Neutrophil (primary cell): Measurements from ENCODE around the gene CPAMD8.
"Not testable (repeated sequence)": the region's sequence is repeated elsewhere in the genome, so short reads cannot be mapped to it uniquely, and the experiment has no call there.

ENCODE experiments used
- H3K27ac ChIP-seq: fragments of 200-600 bp; sonication (generic); 2 replicates; pipeline ENCODE4 v1.5.1; 2016; ENCODE audit warnings: mild to moderate bottlenecking, moderate library complexity
- H3K27me3 ChIP-seq: fragments of 200-600 bp; sonication (generic); 2 replicates; pipeline ENCODE4 v1.6.0; 2016; ENCODE audit warnings: mild to moderate bottlenecking
- H3K36me3 ChIP-seq: fragments of 200-600 bp; sonication (generic); 2 replicates; pipeline ENCODE4 v1.5.1; 2017
- H3K4me1 ChIP-seq, 2 experiments: fragments of 200-600 bp in 1 of 2; sonication (generic) in 1 of 2; 1 replicate in 1 of 2; 2 replicates in 1 of 2; pipeline versions ENCODE4 v1.5.1 to v1.6.1; 2013 to 2016; ENCODE audit warnings: low read depth in 1 of 2, low read length in 1 of 2, mild to moderate bottlenecking in 1 of 2, moderate library complexity in 1 of 2; ENCODE audit not compliant: control insufficient read depth in 1 of 2, insufficient read depth in 1 of 2
- H3K4me3 ChIP-seq, 2 experiments: fragments of 200-600 bp in 1 of 2; sonication (generic) in 1 of 2; 1 replicate in 1 of 2; 2 replicates in 1 of 2; pipeline ENCODE4 v1.5.1; 2013 to 2016; ENCODE audit warnings: low read depth in 1 of 2, low read length in 1 of 2, mild to moderate bottlenecking in 1 of 2, moderate library complexity in 1 of 2
- H3K9me3 ChIP-seq: fragments of 200-600 bp; sonication (generic); 2 replicates; pipeline ENCODE4 v1.5.1; 2016
- TF ChIP-seq, protein P1 (sequence below): fragments of 200-600 bp; sonication (generic); IDR thresholded peaks from 2 replicates; pipeline ENCODE4 v1.5.1; 2016; ENCODE audit warnings: antibody characterized with exemption

The CPAMD8 gene

DNA sequence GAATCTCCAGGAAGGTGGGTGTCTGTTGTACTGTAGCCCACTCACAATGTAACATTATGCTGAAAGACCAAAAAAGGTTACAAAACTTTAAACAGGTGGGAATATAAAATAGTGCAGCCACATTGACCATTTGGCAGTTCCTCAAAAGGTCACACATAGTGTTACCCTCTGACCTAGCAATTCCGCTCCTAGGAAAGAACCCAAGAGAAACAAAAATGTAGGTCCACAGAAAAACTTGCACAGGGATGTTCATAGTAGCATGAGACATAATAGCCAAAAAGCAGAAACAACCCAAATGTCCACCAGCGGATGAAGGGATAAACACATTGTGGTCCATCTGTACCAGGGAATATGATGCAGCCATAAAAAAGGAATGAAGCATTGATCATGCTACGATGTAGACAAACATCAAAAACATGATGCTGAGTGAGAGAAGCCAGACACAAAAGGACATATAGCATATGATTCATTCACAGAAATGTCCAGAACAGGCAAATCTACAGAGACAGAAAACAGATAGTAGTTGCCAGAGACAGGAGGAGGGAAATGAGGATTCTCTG lies 27.9 kb downstream of the CPAMD8 start:
- Histone ChIP-seq H3K36me3 (no peaks in the 10 kb centered on the region), H3K27ac (no peak overlapping the region), H3K4me1 (no peaks in the 10 kb centered on the region), H3K27me3 (peaks cover 4% of the 10 kb centered on the region), H3K4me3 (no peak overlapping the region), H3K9me3 (no peaks in the 10 kb centered on the region)
- TF ChIP-seq, protein P1, sequence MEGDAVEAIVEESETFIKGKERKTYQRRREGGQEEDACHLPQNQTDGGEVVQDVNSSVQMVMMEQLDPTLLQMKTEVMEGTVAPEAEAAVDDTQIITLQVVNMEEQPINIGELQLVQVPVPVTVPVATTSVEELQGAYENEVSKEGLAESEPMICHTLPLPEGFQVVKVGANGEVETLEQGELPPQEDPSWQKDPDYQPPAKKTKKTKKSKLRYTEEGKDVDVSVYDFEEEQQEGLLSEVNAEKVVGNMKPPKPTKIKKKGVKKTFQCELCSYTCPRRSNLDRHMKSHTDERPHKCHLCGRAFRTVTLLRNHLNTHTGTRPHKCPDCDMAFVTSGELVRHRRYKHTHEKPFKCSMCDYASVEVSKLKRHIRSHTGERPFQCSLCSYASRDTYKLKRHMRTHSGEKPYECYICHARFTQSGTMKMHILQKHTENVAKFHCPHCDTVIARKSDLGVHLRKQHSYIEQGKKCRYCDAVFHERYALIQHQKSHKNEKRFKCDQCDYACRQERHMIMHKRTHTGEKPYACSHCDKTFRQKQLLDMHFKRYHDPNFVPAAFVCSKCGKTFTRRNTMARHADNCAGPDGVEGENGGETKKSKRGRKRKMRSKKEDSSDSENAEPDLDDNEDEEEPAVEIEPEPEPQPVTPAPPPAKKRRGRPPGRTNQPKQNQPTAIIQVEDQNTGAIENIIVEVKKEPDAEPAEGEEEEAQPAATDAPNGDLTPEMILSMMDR = no peak

DNA sequence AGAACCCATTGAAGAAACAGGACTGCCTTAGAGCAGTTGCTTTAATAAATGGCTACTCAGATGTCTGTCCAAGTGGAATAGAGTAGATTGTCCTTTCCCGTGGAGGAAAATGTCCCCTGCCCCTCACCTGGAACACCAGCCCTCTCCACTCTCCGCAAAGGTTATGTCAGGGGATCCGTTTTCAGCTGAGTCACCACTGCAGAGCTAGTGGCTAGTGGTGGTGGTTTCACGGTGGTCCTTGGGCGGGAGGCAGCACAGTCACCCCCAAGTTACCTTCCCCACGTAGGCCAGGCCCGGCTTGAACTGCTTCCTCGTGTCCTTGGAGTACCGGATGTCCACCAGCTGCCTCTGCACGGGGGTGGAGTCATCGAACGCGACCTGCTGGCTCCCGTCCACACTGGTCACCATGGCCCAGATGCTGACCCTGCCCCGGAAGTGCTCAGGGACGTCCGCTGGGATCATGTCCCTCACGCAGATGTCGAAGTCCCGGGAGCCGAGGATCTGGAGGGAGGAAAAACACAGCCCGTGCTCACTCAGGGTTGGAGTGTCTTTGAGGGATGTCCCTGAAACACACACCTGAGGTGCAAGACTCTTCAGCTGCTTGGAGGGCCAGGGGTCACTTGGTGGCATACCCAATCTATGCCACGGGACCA lies 29.6 kb downstream of the CPAMD8 start:
- H3K27me3 ChIP-seq, H3K9me3 ChIP-seq, H3K4me1 ChIP-seq, H3K36me3 ChIP-seq, H3K4me3 ChIP-seq, H3K27ac ChIP-seq: not testable (repeated sequence)

DNA sequence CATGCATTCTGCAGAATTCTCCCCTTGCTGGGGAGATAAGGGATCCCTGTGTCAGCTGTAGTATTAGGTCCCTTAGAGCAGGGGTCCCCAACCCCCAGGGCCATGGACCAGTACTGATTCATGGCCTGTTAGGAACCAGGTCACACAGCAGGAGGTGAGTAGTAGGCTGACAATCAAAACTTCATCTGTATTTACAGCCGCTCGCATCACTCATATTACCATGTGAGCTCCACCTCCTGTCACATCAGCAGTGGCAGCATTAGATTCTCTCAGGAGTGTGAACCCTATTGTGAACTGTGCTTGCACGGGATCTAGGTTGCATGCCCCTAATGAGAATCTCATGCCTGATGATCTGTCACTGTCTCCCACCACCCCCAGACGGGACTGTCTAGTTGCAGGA lies 37.9 kb downstream of the CPAMD8 start:
- no peaks in the 10 kb centered on the region for H3K9me3 ChIP-seq
- TF ChIP-seq, protein P1 = no peak
- H3K27me3 ChIP-seq = peaks cover 10% of the 10 kb centered on the region
- H3K4me1 ChIP-seq = no peaks in the 10 kb centered on the region
- no peak overlapping the region for H3K27ac ChIP-seq
- no peak overlapping the region for H3K4me3 ChIP-seq
- no peaks in the 10 kb centered on the region for H3K36me3 ChIP-seq

DNA sequence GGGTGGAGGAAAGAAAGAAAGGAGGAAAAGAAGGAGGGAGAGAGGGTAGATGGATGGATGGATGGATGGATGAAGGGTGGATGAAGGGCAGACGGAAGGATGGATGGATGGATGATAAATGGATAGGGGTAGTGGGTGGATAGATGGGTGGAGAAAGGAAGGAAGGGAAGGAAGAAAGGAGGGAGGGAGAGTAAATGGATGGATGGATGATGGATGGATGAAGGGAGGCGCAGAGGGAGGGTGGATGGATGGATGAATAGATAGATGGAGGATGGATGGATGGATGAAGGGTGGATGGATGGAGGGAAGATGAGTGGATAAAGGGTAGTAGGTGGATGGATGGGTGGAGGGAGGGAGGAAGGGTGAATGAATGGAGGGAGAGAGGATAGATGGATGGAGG lies 41.2 kb downstream of the CPAMD8 start:
- Histone ChIP-seq H3K4me3 (no peak overlapping the region), H3K4me1 (no peaks in the 10 kb centered on the region), H3K36me3 (no peaks in the 10 kb centered on the region), H3K9me3 (no peaks in the 10 kb centered on the region), H3K27ac (no peak overlapping the region), H3K27me3 (peaks cover 10% of the 10 kb centered on the region)
- TF ChIP-seq, protein P1 = no peak

DNA sequence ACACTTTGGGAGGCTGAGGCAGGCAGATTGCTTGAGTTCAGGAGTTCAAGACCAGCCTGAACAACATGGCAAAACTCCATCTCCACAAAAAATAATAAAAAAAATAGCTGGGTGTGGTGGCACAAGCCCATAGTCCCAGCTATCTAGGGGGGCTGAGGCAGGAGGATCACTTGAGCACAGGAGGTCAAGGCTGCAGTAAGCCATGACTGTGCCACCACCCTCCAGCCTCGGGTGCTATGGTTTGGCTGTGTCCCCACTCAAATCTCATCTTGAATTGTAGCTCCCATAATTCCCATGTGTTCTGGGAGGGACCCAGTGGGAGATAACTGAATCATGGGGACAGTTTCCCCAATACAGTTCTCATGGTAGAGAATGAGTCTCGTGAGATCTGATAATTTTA lies 44.0 kb downstream of the CPAMD8 start:
- H3K4me1 ChIP-seq, H3K36me3 ChIP-seq, H3K9me3 ChIP-seq, H3K27ac ChIP-seq, H3K4me3 ChIP-seq: not testable (repeated sequence)
- peaks cover 10% of the 10 kb centered on the region for H3K27me3 ChIP-seq

DNA sequence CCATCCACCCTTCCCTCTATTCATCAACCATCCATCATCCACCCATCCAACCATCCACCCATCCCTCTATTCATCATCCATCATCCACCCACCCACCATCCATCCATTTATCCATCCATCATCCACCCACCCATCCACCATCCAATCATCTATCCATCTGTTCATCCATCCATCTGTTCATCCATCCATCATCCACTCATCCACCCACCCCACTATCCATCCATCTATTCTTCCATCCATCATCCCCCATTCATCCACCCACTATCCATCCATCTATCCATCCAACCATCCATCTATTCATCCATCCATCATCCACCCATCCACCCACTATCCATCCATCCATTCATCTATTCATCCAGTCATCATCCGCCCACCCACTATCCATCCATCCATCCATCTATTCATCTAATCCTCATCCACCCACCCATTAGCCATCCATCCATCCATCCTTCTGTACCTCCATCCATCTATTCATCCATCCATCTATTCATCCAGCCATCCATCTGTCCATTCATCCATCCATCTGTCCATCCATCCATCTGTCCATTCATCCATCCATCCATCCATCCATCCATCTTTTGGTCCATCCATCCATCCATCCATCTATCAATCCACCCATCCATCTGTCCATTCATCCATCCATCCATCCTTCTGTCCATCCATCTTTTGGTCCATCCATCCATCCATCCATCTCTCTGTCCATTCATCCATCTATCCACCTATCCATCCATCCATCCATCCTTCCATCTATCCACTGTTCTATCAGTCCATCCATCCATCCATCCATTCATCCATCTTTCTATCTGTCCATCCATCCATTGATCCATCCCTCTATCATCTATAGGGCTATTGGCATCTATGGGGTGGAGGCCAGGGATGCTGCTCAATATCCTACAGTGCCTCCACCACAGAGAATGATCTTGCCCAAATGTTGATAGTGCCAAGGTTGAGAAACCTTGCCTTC lies 47.5 kb downstream of the CPAMD8 start:
- H3K27me3 ChIP-seq = peaks cover 3% of the 10 kb centered on the region
- H3K27ac ChIP-seq = no peak overlapping the region
- H3K4me1 ChIP-seq = no peaks in the 10 kb centered on the region
- TF ChIP-seq, protein P1 = no peak
- no peaks in the 10 kb centered on the region for H3K9me3 ChIP-seq
- H3K36me3 ChIP-seq = no peaks in the 10 kb centered on the region
- H3K4me3 ChIP-seq = no peak overlapping the region
